GM18951 (cell line): Measurements from ENCODE around the gene TULP1.

ENCODE experiments used
- POLR2A ChIP-seq: IDR thresholded peaks from 4 replicates; pipeline ENCODE4 v1.6.1; 2011; ENCODE audit warnings: mild to moderate bottlenecking; ENCODE audit not compliant: insufficient read length, insufficient read depth; ENCODE audit errors: extremely low read depth
- in situ Hi-C: fragments of 300-500 bp; cut with MboI; formaldehyde crosslinking; loops from one replicate; pipeline ENCODE4 v1.12.0; 2022; ENCODE audit warnings: low sequenced_read_pairs, mixed read lengths, inconsistent platforms; ENCODE audit not compliant: unreplicated experiment

The TULP1 gene

GRCh38 chr6:35468980-35469750 lies 43.5 kb downstream of the TULP1 start:
- TF ChIP-seq POLR2A: no peak
- in situ Hi-C loops: loop anchor here (5.0 kb wide), 1 partner anchor 127 kb away; the partner anchor contains the start of gene PPARD

GRCh38 chr6:35468181-35468979 lies 44.3 kb downstream of the TULP1 start, which contains the start of gene RPL10A:
TSS of gene RPL10A (plus strand) at chr6:35468401. CDS start at chr6:35468435, 34 bp downstream.
- in situ Hi-C loops: loop anchor here (5.0 kb wide), 1 partner anchor 126 kb away; the partner anchor contains the start of gene PPARD
- TF ChIP-seq POLR2A: peak; percentile 100

GRCh38 chr6:35465646-35466045 lies 47.0 kb downstream of the TULP1 start:
- in situ Hi-C loops: loop anchor here (5.0 kb wide), 1 partner anchor 123 kb away; the partner anchor contains the start of gene PPARD

GRCh38 chr6:35463292-35463691 lies 49.4 kb downstream of the TULP1 start:
- TF ChIP-seq POLR2A: no peak
- in situ Hi-C loops: no loop called here

More at GRCh38 chr6:35465646-35466045, 47.0 kb downstream of the TULP1 start:
- no peak for TF ChIP-seq POLR2A

GRCh38 chr6:35461270-35461669 lies 51.4 kb downstream of the TULP1 start:
- in situ Hi-C loops: no loop called here
- no peak for TF ChIP-seq POLR2A

GRCh38 chr6:35457907-35458306 lies 54.8 kb downstream of the TULP1 start:
- no peak for TF ChIP-seq POLR2A
- in situ Hi-C loops: no loop called here

GRCh38 chr6:35454391-35455110 lies 58.1 kb downstream of the TULP1 start:
- in situ Hi-C loops: no loop called here
- no peak for TF ChIP-seq POLR2A

GRCh38 chr6:35453236-35453635 lies 59.5 kb downstream of the TULP1 start:
- in situ Hi-C loops: no loop called here
- TF ChIP-seq POLR2A: no peak

GRCh38 chr6:35452183-35453090 lies 60.3 kb downstream of the TULP1 start, which contains the start of gene FANCE:
TSS of gene FANCE (plus strand) at chr6:35452338. CDS start at chr6:35452546, 208 bp downstream.
- peak; percentile 67 for TF ChIP-seq POLR2A
- in situ Hi-C loops: no loop called here

- no peak for TF ChIP-seq POLR2A
- in situ Hi-C loops: no loop called here
Measured at GRCh38 chr6:35451354-35452182, 61.1 kb downstream of the TULP1 start.

- in situ Hi-C loops: no loop called here
Measured at GRCh38 chr6:35449287-35449881, 63.3 kb downstream of the TULP1 start.

More at GRCh38 chr6:35449287-35449881, 63.3 kb downstream of the TULP1 start:
- TF ChIP-seq POLR2A: no peak
